ENCODE results near the gene YJEFN3.

The YJEFN3 gene

GRCh38 chr19:19570571-19570970, 41.9 kb downstream of the YJEFN3 start:
- Histone ChIP-seq H3K4me1 (ENCODE audit: control insufficient read depth, insufficient read depth, low read length) (no peaks in the 10 kb centered on the region), H3K9me3 (ENCODE audit: control insufficient read depth, insufficient read depth, low read depth, low read length) (no peaks in the 10 kb centered on the region), H3K36me3 (ENCODE audit: control insufficient read depth in 2 of 2, insufficient read depth in 1 of 2, low read length in 2 of 2) (peaks cover 0 to 23% of the 10 kb centered on the region in 2 experiments; a peak in 1 of 3 replicates), H3K4me3 (ENCODE audit: low read depth, low read length) (no peak overlapping the region), H3K27ac (ENCODE audit: extremely low read depth, low read depth, low read length) (no peak overlapping the region)
- no peak for TF ChIP-seq SP2 (tag by site-specific recombination; IDR thresholded peaks at IDR 0.05)
- ChIA-PET POLR2A (no interaction called here), CTCF (interaction anchor here (1.0 kb wide), 1 partner anchor 16 kb away, joined by 3 read pairs; no protein-coding TSS in a partner anchor)

GRCh38 chr19:19571071-19571786, 42.5 kb downstream of the YJEFN3 start:
- Histone ChIP-seq H3K9me3 (ENCODE audit: control insufficient read depth, insufficient read depth, low read depth, low read length) (no peaks in the 10 kb centered on the region), H3K27ac (ENCODE audit: extremely low read depth, low read depth, low read length) (no peak overlapping the region), H3K36me3 (ENCODE audit: control insufficient read depth in 2 of 2, insufficient read depth in 1 of 2, low read length in 2 of 2) (peaks cover 0 to 23% of the 10 kb centered on the region in 2 experiments; a peak in 1 of 3 replicates), H3K4me3 (ENCODE audit: low read depth, low read length) (no peak overlapping the region), H3K4me1 (ENCODE audit: control insufficient read depth, insufficient read depth, low read length) (no peaks in the 10 kb centered on the region)
- ChIA-PET POLR2A (no interaction called here), CTCF (interaction anchor here (1.0 kb wide), 1 partner anchor 17 kb away, joined by 3 read pairs; no protein-coding TSS in a partner anchor)
- no peak for TF ChIP-seq PRDM2 (tag by site-specific recombination; IDR thresholded peaks at IDR 0.05; ENCODE audit: borderline replicate concordance)
- TF ChIP-seq, protein P1, sequence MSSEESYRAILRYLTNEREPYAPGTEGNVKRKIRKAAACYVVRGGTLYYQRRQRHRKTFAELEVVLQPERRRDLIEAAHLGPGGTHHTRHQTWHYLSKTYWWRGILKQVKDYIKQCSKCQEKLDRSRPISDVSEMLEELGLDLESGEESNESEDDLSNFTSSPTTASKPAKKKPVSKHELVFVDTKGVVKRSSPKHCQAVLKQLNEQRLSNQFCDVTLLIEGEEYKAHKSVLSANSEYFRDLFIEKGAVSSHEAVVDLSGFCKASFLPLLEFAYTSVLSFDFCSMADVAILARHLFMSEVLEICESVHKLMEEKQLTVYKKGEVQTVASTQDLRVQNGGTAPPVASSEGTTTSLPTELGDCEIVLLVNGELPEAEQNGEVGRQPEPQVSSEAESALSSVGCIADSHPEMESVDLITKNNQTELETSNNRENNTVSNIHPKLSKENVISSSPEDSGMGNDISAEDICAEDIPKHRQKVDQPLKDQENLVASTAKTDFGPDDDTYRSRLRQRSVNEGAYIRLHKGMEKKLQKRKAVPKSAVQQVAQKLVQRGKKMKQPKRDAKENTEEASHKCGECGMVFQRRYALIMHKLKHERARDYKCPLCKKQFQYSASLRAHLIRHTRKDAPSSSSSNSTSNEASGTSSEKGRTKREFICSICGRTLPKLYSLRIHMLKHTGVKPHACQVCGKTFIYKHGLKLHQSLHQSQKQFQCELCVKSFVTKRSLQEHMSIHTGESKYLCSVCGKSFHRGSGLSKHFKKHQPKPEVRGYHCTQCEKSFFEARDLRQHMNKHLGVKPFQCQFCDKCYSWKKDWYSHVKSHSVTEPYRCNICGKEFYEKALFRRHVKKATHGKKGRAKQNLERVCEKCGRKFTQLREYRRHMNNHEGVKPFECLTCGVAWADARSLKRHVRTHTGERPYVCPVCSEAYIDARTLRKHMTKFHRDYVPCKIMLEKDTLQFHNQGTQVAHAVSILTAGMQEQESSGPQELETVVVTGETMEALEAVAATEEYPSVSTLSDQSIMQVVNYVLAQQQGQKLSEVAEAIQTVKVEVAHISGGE (tag by site-specific recombination; conservative IDR thresholded peaks at IDR 0.05; ENCODE audit: low read depth), result no peak
- TF ChIP-seq ZNF621 (tag by site-specific recombination; IDR thresholded peaks at IDR 0.05), result no peak
- TF ChIP-seq ZNF311 (tag by site-specific recombination; IDR thresholded peaks at IDR 0.05; ENCODE audit: borderline replicate concordance), result no peak
- TF ChIP-seq ZSCAN23 (tag by site-specific recombination; IDR thresholded peaks at IDR 0.05), result no peak
- TF ChIP-seq KLF10 (tag by site-specific recombination; IDR thresholded peaks at IDR 0.05), result no peak
- no peak for TF ChIP-seq ZNF585B (tag by site-specific recombination; IDR thresholded peaks at IDR 0.05)
- TF ChIP-seq ZNF350 (tag by site-specific recombination; IDR thresholded peaks at IDR 0.05), result no peak
- TF ChIP-seq ZBTB21 (tag by site-specific recombination; IDR thresholded peaks at IDR 0.05), result no peak
- TF ChIP-seq, protein P2, sequence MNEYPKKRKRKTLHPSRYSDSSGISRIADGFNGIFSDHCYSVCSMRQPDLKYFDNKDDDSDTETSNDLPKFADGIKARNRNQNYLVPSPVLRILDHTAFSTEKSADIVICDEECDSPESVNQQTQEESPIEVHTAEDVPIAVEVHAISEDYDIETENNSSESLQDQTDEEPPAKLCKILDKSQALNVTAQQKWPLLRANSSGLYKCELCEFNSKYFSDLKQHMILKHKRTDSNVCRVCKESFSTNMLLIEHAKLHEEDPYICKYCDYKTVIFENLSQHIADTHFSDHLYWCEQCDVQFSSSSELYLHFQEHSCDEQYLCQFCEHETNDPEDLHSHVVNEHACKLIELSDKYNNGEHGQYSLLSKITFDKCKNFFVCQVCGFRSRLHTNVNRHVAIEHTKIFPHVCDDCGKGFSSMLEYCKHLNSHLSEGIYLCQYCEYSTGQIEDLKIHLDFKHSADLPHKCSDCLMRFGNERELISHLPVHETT (tag by site-specific recombination; IDR thresholded peaks at IDR 0.05), result no peak
- TF ChIP-seq, protein P3, sequence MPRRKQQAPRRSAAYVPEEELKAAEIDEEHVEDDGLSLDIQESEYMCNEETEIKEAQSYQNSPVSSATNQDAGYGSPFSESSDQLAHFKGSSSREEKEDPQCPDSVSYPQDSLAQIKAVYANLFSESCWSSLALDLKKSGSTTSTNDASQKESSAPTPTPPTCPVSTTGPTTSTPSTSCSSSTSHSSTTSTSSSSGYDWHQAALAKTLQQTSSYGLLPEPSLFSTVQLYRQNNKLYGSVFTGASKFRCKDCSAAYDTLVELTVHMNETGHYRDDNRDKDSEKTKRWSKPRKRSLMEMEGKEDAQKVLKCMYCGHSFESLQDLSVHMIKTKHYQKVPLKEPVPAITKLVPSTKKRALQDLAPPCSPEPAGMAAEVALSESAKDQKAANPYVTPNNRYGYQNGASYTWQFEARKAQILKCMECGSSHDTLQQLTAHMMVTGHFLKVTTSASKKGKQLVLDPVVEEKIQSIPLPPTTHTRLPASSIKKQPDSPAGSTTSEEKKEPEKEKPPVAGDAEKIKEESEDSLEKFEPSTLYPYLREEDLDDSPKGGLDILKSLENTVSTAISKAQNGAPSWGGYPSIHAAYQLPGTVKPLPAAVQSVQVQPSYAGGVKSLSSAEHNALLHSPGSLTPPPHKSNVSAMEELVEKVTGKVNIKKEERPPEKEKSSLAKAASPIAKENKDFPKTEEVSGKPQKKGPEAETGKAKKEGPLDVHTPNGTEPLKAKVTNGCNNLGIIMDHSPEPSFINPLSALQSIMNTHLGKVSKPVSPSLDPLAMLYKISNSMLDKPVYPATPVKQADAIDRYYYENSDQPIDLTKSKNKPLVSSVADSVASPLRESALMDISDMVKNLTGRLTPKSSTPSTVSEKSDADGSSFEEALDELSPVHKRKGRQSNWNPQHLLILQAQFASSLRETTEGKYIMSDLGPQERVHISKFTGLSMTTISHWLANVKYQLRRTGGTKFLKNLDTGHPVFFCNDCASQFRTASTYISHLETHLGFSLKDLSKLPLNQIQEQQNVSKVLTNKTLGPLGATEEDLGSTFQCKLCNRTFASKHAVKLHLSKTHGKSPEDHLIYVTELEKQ (tag by site-specific recombination; IDR thresholded peaks at IDR 0.05; ENCODE audit: borderline replicate concordance), result no peak
- TF ChIP-seq, protein P4, sequence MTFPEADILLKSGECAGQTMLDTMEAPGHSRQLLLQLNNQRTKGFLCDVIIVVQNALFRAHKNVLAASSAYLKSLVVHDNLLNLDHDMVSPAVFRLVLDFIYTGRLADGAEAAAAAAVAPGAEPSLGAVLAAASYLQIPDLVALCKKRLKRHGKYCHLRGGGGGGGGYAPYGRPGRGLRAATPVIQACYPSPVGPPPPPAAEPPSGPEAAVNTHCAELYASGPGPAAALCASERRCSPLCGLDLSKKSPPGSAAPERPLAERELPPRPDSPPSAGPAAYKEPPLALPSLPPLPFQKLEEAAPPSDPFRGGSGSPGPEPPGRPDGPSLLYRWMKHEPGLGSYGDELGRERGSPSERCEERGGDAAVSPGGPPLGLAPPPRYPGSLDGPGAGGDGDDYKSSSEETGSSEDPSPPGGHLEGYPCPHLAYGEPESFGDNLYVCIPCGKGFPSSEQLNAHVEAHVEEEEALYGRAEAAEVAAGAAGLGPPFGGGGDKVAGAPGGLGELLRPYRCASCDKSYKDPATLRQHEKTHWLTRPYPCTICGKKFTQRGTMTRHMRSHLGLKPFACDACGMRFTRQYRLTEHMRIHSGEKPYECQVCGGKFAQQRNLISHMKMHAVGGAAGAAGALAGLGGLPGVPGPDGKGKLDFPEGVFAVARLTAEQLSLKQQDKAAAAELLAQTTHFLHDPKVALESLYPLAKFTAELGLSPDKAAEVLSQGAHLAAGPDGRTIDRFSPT (tag by site-specific recombination; IDR thresholded peaks at IDR 0.05), result no peak
